H1 (cell line): ENCODE data around the gene RPRD2. TPM values are rescaled to one million over a fixed set of nuclear protein-coding genes. Genes with fewer than 3 reads are reported as not detected.

Source experiments
- CTCF ChIA-PET: fragments of 300-600 bp; sonication (Branson Sonifier 250); formaldehyde crosslinking; loops from one replicate; lab custom pipeline; 2021; ENCODE audit not compliant: partially characterized antibody; lab: Charles Lee
- POLR2A ChIA-PET: fragments of 300-600 bp; sonication (Branson Sonifier 250); formaldehyde crosslinking; loops from one replicate; lab custom pipeline; 2021; ENCODE audit warnings: inconsistent platforms; ENCODE audit not compliant: partially characterized antibody; lab: Charles Lee
- DNase-seq, 2 experiments: peaks; one replicate each; pipeline versions ENCODE4 v3.0.0 to v3.0.0-alpha.2; 2010 to 2022; ENCODE audit warnings: low spot score in 2 of 2, low read depth in 1 of 2, mixed read lengths in 1 of 2
- FAIRE-seq: peaks from 2 replicates; lab custom pipeline; 2011; peaks lifted over from hg19 to GRCh38; lab: Jason Lieb, UNC
- H2AFZ ChIP-seq: 2 replicates; pipeline ENCODE4 v1.8.1; 2012; ENCODE audit warnings: low read length, inconsistent platforms
- H2AK5ac ChIP-seq: 2 replicates; pipeline ENCODE4 v1.6.1; 2013; ENCODE audit warnings: low read depth, low read length
- H2BK120ac ChIP-seq: replicated peaks from 2 replicates; pipeline ENCODE3; 2013; ENCODE audit warnings: low read depth, low read length, inconsistent platforms
- H2BK12ac ChIP-seq: 2 replicates; pipeline ENCODE4 v1.6.1; 2013; ENCODE audit warnings: low read depth, low read length
- H2BK15ac ChIP-seq: 2 replicates; pipeline ENCODE4 v1.6.1; 2013; ENCODE audit warnings: low read length
- H2BK20ac ChIP-seq: 2 replicates; pipeline ENCODE4 v1.6.1; 2013; ENCODE audit warnings: low read length
- H2BK5ac ChIP-seq: 2 replicates; pipeline ENCODE4 v1.6.1; 2013; ENCODE audit warnings: low read depth, low read length
- H3K14ac ChIP-seq: 2 replicates; pipeline ENCODE4 v1.6.1; 2013; ENCODE audit warnings: inconsistent platforms; ENCODE audit not compliant: insufficient read length
- H3K18ac ChIP-seq: 2 replicates; pipeline ENCODE4 v1.6.1; 2013; ENCODE audit warnings: low read length; ENCODE audit errors: extremely low read depth
- H3K23ac ChIP-seq: 2 replicates; pipeline ENCODE4 v1.6.1; 2013; ENCODE audit warnings: inconsistent platforms; ENCODE audit not compliant: insufficient read length
- H3K23me2 ChIP-seq: 2 replicates; pipeline ENCODE4 v1.6.1; 2013; ENCODE audit warnings: low read depth, low read length
- H3K27ac ChIP-seq: 2 replicates; pipeline ENCODE4 v1.6.1; 2011; ENCODE audit warnings: low read depth, low read length, inconsistent platforms
- H3K27me3 ChIP-seq, 4 experiments: replicated peaks in 1 of 4; 1 replicate in 1 of 4; 2 replicates in 3 of 4; pipeline versions ENCODE4 v1.6.1 to v1.8.1; 2011 to 2013; ENCODE audit warnings: low read length in 3 of 4, mild to moderate bottlenecking in 3 of 4, inconsistent platforms in 2 of 4, mixed read lengths in 2 of 4, moderate library complexity in 1 of 4; ENCODE audit not compliant: control insufficient read depth in 3 of 4, insufficient read depth in 3 of 4; ENCODE audit errors: extremely low read depth in 1 of 4
- H3K36me3 ChIP-seq, 4 experiments: 2 replicates each; pipeline versions ENCODE4 v1.6.1 to v1.8.1; 2011 to 2013; ENCODE audit warnings: mild to moderate bottlenecking in 4 of 4, low read length in 3 of 4, moderate library complexity in 2 of 4, control low read depth in 1 of 4, inconsistent platforms in 1 of 4; ENCODE audit not compliant: insufficient read depth in 4 of 4, control insufficient read depth in 2 of 4
- H3K4ac ChIP-seq: replicated peaks from 2 replicates; pipeline ENCODE3; 2013; ENCODE audit warnings: low read length, low read depth, mixed read lengths, inconsistent platforms; ENCODE audit not compliant: insufficient read length
- H3K4me1 ChIP-seq, 4 experiments: replicated peaks in 1 of 4; 1 replicate in 1 of 4; 2 replicates in 3 of 4; pipeline versions ENCODE4 v1.6.1 to v1.8.1; 2011 to 2013; ENCODE audit warnings: low read length in 3 of 4, inconsistent platforms in 2 of 4, mixed read lengths in 1 of 4; ENCODE audit not compliant: insufficient read depth in 4 of 4, control insufficient read depth in 3 of 4
- H3K4me2 ChIP-seq, 2 experiments: 2 replicates each; pipeline versions ENCODE4 v1.6.1 to v1.8.1; 2011 to 2013; ENCODE audit warnings: low read depth in 2 of 2, low read length in 2 of 2, control low read depth in 1 of 2, inconsistent platforms in 1 of 2, mild to moderate bottlenecking in 1 of 2; ENCODE audit not compliant: insufficient read depth in 1 of 2
- H3K4me3 ChIP-seq, 4 experiments: fragments of 200-600, 300-600 bp in 1 of 4; sonication (generic), shearing (Covaris generic), sonication (Bioruptor Twin) in 1 of 4; 2 replicates each; pipeline versions ENCODE4 v1.5.1 to v1.8.1; 2011 to 2016; ENCODE audit warnings: low read length in 4 of 4, low read depth in 3 of 4, control low read depth in 2 of 4, inconsistent platforms in 2 of 4, mild to moderate bottlenecking in 2 of 4, mixed read lengths in 1 of 4, moderate library complexity in 1 of 4; ENCODE audit not compliant: insufficient read depth in 2 of 4; ENCODE audit errors: extremely low read depth in 1 of 4
- H3K56ac ChIP-seq: replicated peaks from 2 replicates; pipeline ENCODE3; 2013; ENCODE audit warnings: low read depth, mild to moderate bottlenecking, mixed read lengths, low read length, inconsistent platforms; ENCODE audit not compliant: insufficient read length
- H3K79me1 ChIP-seq: 2 replicates; pipeline ENCODE4 v1.6.1; 2013; ENCODE audit warnings: low read depth, low read length, control low read depth
- H3K79me2 ChIP-seq, 2 experiments: 2 replicates each; pipeline versions ENCODE4 v1.6.1 to v1.8.1; 2012 to 2013; ENCODE audit warnings: low read length in 2 of 2, mild to moderate bottlenecking in 2 of 2, inconsistent platforms in 1 of 2; ENCODE audit not compliant: insufficient read depth in 2 of 2, control insufficient read depth in 1 of 2
- H3K9ac ChIP-seq, 4 experiments: replicated peaks in 1 of 4; 1 replicate in 1 of 4; 2 replicates in 3 of 4; pipeline versions ENCODE4 v1.6.1 to v1.8.1; 2011 to 2013; ENCODE audit warnings: low read depth in 3 of 4, low read length in 3 of 4, control low read depth in 2 of 4, mild to moderate bottlenecking in 2 of 4, moderate library complexity in 2 of 4, inconsistent platforms in 1 of 4; ENCODE audit errors: extremely low read depth in 1 of 4
- H3K9me3 ChIP-seq, 2 experiments: 2 replicates each; pipeline versions ENCODE4 v1.6.1 to v1.8.1; 2012 to 2013; ENCODE audit warnings: mild to moderate bottlenecking in 2 of 2, moderate library complexity in 2 of 2, control low read depth in 1 of 2, inconsistent platforms in 1 of 2, low read depth in 1 of 2, low read length in 1 of 2, mixed read lengths in 1 of 2; ENCODE audit not compliant: insufficient read depth in 2 of 2
- H4K20me1 ChIP-seq, 2 experiments: replicated peaks in 1 of 2; 2 replicates each; pipeline versions ENCODE3 to v1.8.1; 2011 to 2013; ENCODE audit warnings: inconsistent platforms in 2 of 2, low read length in 2 of 2, mild to moderate bottlenecking in 1 of 2; ENCODE audit not compliant: insufficient read depth in 2 of 2, control insufficient read depth in 1 of 2
- H4K5ac ChIP-seq: 2 replicates; pipeline ENCODE4 v1.6.1; 2013; ENCODE audit warnings: low read length, low read depth, mixed read lengths, inconsistent platforms; ENCODE audit not compliant: insufficient read length
- H4K8ac ChIP-seq: 2 replicates; pipeline ENCODE4 v1.8.0; 2013; ENCODE audit warnings: mild to moderate bottlenecking, moderate library complexity, low read length, inconsistent platforms; ENCODE audit not compliant: insufficient read depth; ENCODE audit errors: extremely low read depth
- H4K91ac ChIP-seq: replicated peaks from 2 replicates; pipeline ENCODE3; 2013; ENCODE audit warnings: low read length, mixed read lengths, inconsistent platforms; ENCODE audit not compliant: insufficient read length
- BACH1 ChIP-seq: IDR thresholded peaks from 2 replicates; pipeline ENCODE4 v1.6.1; 2012; ENCODE audit warnings: low read length, improper control_type of control experiment
- CHD1 ChIP-seq: IDR thresholded peaks from 2 replicates; pipeline ENCODE4 v1.6.1; 2012; ENCODE audit warnings: low read depth, low read length, improper control_type of control experiment
- HDAC2 ChIP-seq, 2 experiments: fragments of 300-600 bp in 1 of 2; sonication (generic) in 1 of 2; IDR thresholded peaks; 2 replicates each; pipeline ENCODE4 v1.6.1; 2011 to 2012; ENCODE audit warnings: low read depth in 2 of 2, low read length in 2 of 2, mild to moderate bottlenecking in 2 of 2, moderate library complexity in 2 of 2, borderline replicate concordance in 1 of 2, inconsistent platforms in 1 of 2
- NANOG ChIP-seq: IDR thresholded peaks from 2 replicates; pipeline ENCODE4 v1.6.1; 2011; ENCODE audit warnings: low read length, low read depth, mild to moderate bottlenecking, inconsistent platforms; ENCODE audit not compliant: insufficient read depth, poor library complexity, severe bottlenecking
- PHF8 ChIP-seq: fragments of 200-600 bp; sonication (generic); conservative IDR thresholded peaks from 2 replicates; pipeline ENCODE4 v1.7.1; 2012; ENCODE audit warnings: low read depth, mild to moderate bottlenecking, inconsistent platforms, low read length, moderate library complexity
- RAD21 ChIP-seq, 2 experiments: IDR thresholded peaks in 1 of 2; conservative IDR thresholded peaks in 1 of 2; 2 replicates each; pipeline ENCODE4 v1.6.1; 2011; ENCODE audit warnings: low read depth in 2 of 2, low read length in 2 of 2, improper control_type of control experiment in 1 of 2, inconsistent platforms in 1 of 2, mild to moderate bottlenecking in 1 of 2, moderate library complexity in 1 of 2
- SRF ChIP-seq: IDR thresholded peaks from 2 replicates; pipeline ENCODE4 v1.6.1; 2011; ENCODE audit warnings: mild to moderate bottlenecking, low read depth, low read length, moderate library complexity
- YY1 ChIP-seq: IDR thresholded peaks from 2 replicates; pipeline ENCODE4 v1.6.1; 2011; ENCODE audit warnings: low read depth, mild to moderate bottlenecking, low read length
- WGBS, 2 experiments: shearing (Covaris generic) in 1 of 2; methylation state at CpG; one replicate each; pipeline versions ENCODE4 v1.1.6 to v1.1.7; 2013 to 2015; ENCODE audit warnings: low lambda C conversion rate in 2 of 2, mixed read lengths in 2 of 2, inconsistent platforms in 1 of 2, low coverage in 1 of 2, missing lambda C conversion rate in 1 of 2; ENCODE audit not compliant: insufficient replicate concordance in 2 of 2, insufficient coverage in 1 of 2, insufficient read length in 1 of 2; ENCODE audit errors: extremely low coverage in 1 of 2, missing lambda C conversion rate in 1 of 2; 5-methylcytosine and 5-hydroxymethylcytosine counted together
- polyA plus RNA-seq, 7 experiments: library from polyadenylated mRNA; depleted of rRNA in 3 of 7; stranded (reverse) in 5 of 7; unstranded in 2 of 7; fragments of >200 nt in 5 of 7; fragments of 200-250 nt in 2 of 7; gene quantifications; 1 replicate in 5 of 7; 2 replicates in 1 of 7; 4 replicates in 1 of 7; pipeline versions ENCODE4 v1.2.1 to v1.2.3, GENCODE V29; 2011 to 2013; ENCODE audit warnings: missing spikeins in 2 of 7, mixed read lengths in 2 of 7
- total RNA-seq: library from RNA; stranded (reverse); fragmentation: NEBNext Ultra II Directional; extraction: Animal tissue kit (Norgen Biotek cat#: 25700); gene quantifications from 2 replicates; pipeline ENCODE4 v1.2.1, GENCODE V29; 2021
- TF ChIP-seq, protein P1 (sequence below), 3 experiments: IDR thresholded peaks; 1 replicate in 2 of 3; 2 replicates in 1 of 3; pipeline versions ENCODE4 v1.5.1 to v1.6.1; 2011; ENCODE audit warnings: low read length in 3 of 3, mild to moderate bottlenecking in 3 of 3, inconsistent platforms in 2 of 3, low read depth in 1 of 3, moderate library complexity in 1 of 3; ENCODE audit not compliant: insufficient read depth in 1 of 3; ENCODE audit errors: control extremely low read depth in 1 of 3

RPRD2 gene
- total and polyA plus RNA-seq, 2 of the 8 experiments (the other 6 are each of a cell fraction or from before 2014, with no cell fraction given): 14.4 to 32.4 TPM

DNA sequence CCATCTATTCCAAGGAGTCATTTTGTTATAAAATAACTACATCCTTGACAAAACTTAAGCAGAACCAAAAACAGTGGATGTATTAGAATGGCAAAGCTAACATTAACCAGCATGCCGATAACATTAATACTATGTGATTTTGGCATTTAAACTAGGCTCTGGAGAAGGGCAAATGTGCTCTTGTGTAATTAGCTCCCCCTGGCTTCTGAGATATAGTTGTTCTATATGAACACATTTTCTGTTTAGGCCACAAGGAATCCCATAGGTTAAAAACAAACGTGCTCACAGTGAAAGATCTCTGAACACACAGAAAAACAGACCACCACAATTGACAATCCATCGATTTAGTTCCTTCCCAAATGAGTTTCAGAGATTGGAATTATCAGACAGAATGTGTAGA is 65.9 kb downstream of the RPRD2 start:
- Histone ChIP-seq H3K23me2 (no peaks in the 10 kb centered on the region), H3K79me1 (no peaks in the 10 kb centered on the region), H4K20me1 (no peaks in the 10 kb centered on the region), H3K79me2 (peaks cover 0 to 4% of the 10 kb centered on the region in 2 experiments; a peak in 1 of 4 replicates), H3K4me2 (no peak overlapping the region), H3K27me3 (no peaks in the 10 kb centered on the region), H4K5ac (no peak overlapping the region), H3K4me3 (no peak overlapping the region), H3K9ac (no peak overlapping the region), H2BK15ac (no peak overlapping the region), H2AK5ac (no peak overlapping the region), H2BK5ac (no peak overlapping the region), H3K23ac (no peak overlapping the region), H2BK120ac (no peak overlapping the region), H3K4ac (no peak overlapping the region), H3K36me3 (no peaks in the 10 kb centered on the region; a peak in 1 of 8 replicates), H3K9me3 (no peaks in the 10 kb centered on the region), H3K18ac (no peak overlapping the region), H2AFZ (no peak overlapping the region), H2BK20ac (no peak overlapping the region), H3K56ac (no peak overlapping the region), H4K91ac (no peak overlapping the region), H4K8ac (no peak overlapping the region), H3K14ac (no peak overlapping the region), H3K27ac (no peak overlapping the region), H3K4me1 (peaks cover 0 to 2% (median 0%) of the 10 kb centered on the region in 4 experiments; a peak in 1 of 7 replicates), H2BK12ac (no peak overlapping the region)
- FAIRE-seq (no peak), DNase-seq (no peak)
- CTCF ChIA-PET: interaction anchor here (0.9 to 1.1 kb wide), 3 partner anchors 9 to 566 kb away, joined by 3 to 5 read pairs (median 3); no protein-coding TSS in a partner anchor
- POLR2A ChIA-PET: no interaction called here
- peak; percentile 19 to 24; a peak in 2 of 4 replicates for TF ChIP-seq RAD21 (IDR thresholded peaks at IDR 0.05 in 1 of 2, conservative IDR thresholded peaks at IDR 0.05 in 1 of 2; ENCODE audit: low read depth in 2 of 2, low read length in 2 of 2)
- no peak for TF ChIP-seq CHD1
- no peak for TF ChIP-seq SRF
- no peak for TF ChIP-seq YY1
- TF ChIP-seq BACH1: no peak
- TF ChIP-seq, protein P1, sequence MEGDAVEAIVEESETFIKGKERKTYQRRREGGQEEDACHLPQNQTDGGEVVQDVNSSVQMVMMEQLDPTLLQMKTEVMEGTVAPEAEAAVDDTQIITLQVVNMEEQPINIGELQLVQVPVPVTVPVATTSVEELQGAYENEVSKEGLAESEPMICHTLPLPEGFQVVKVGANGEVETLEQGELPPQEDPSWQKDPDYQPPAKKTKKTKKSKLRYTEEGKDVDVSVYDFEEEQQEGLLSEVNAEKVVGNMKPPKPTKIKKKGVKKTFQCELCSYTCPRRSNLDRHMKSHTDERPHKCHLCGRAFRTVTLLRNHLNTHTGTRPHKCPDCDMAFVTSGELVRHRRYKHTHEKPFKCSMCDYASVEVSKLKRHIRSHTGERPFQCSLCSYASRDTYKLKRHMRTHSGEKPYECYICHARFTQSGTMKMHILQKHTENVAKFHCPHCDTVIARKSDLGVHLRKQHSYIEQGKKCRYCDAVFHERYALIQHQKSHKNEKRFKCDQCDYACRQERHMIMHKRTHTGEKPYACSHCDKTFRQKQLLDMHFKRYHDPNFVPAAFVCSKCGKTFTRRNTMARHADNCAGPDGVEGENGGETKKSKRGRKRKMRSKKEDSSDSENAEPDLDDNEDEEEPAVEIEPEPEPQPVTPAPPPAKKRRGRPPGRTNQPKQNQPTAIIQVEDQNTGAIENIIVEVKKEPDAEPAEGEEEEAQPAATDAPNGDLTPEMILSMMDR (IDR thresholded peaks at IDR 0.05; ENCODE audit: control extremely low read depth in 1 of 3, insufficient read depth in 1 of 3, low read depth in 1 of 3, low read length in 3 of 3): peak in 2 of 3 experiments; percentile 3 to 26; a peak in 2 of 4 replicates
- TF ChIP-seq PHF8: no peak
- no peak for TF ChIP-seq HDAC2 (IDR thresholded peaks at IDR 0.05; ENCODE audit: borderline replicate concordance in 1 of 2, low read depth in 2 of 2, low read length in 2 of 2)
- TF ChIP-seq NANOG: no peak
- WGBS, 2 experiments: 95% methylated on average over 3 of the region's 3 CpGs; no CpG with 5 or more reads in 1 of the 2 experiments
